ENCODE data around the gene NDUFB7. TPM values are rescaled to one million over a fixed set of nuclear protein-coding genes. Genes with fewer than 3 reads are reported as not detected.

NDUFB7 gene
- total RNA-seq, 4 donors from 2014 or later: 119 to 543 (median 221) TPM

DNA sequence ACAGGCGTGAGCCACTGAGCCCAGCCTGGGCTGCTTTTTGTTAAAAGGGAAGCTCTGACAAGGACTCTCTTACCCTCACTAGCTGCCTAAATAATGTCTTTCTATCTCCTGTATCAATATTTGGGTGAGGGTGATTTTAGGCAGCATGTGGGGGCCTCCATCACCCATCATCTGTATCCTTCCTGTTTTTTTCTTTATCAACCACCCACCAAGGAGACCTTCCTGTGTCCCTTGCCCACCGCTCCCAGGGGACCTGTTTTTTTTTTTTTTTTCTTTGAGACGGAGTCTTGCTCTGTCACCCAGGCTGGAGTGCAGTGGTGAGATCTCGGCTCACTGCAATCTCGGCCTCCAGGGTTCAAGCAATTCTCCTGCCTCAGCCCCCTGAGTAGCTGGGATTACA is 5.4 kb upstream of the NDUFB7 start:
- intact Hi-C loops (cut with DNase I; ENCODE audit: low total_unique reads): no loop called here

DNA sequence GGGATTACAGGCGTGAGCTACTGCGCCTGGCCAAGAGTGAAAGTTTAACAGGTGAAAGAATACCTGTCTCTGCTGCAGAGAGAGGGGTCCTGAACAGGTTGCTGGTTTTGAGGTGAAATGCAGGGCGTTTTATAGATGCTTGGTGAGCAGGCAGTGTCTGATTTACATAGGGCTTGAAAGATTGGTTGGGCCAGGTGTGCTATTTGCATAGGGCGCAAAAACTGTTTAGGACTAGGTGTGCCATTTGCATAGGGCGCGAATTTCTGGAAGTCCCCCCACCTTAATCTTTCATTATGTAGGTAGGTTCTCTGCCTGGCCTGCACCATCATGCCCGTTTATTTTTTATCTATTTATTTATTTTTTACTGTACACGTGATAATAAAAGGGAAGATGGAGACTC is 4.5 kb upstream of the NDUFB7 start:
- Histone ChIP-seq H3K9me3 (no peaks in the 10 kb centered on the region), H3K27ac (no peak overlapping the region), H3K4me1 (peaks cover 0 to under 1% of the 10 kb centered on the region in 2 donors), H3K27me3 (no peaks in the 10 kb centered on the region), H3K4me3 (no peak overlapping the region), H3K36me3 (no peaks in the 10 kb centered on the region)
- DNase-seq: no peak
- no peak for TF ChIP-seq POLR2A (IDR thresholded peaks at IDR 0.05)
- TF ChIP-seq, protein P1, sequence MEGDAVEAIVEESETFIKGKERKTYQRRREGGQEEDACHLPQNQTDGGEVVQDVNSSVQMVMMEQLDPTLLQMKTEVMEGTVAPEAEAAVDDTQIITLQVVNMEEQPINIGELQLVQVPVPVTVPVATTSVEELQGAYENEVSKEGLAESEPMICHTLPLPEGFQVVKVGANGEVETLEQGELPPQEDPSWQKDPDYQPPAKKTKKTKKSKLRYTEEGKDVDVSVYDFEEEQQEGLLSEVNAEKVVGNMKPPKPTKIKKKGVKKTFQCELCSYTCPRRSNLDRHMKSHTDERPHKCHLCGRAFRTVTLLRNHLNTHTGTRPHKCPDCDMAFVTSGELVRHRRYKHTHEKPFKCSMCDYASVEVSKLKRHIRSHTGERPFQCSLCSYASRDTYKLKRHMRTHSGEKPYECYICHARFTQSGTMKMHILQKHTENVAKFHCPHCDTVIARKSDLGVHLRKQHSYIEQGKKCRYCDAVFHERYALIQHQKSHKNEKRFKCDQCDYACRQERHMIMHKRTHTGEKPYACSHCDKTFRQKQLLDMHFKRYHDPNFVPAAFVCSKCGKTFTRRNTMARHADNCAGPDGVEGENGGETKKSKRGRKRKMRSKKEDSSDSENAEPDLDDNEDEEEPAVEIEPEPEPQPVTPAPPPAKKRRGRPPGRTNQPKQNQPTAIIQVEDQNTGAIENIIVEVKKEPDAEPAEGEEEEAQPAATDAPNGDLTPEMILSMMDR (IDR thresholded peaks at IDR 0.05): no peak
- intact Hi-C loops (cut with DNase I; ENCODE audit: low total_unique reads): no loop called here

More for the DNA sequence above, 5.4 kb upstream of the NDUFB7 start:
- no peak overlapping the region for H3K4me3 ChIP-seq
- TF ChIP-seq, protein P1 (IDR thresholded peaks at IDR 0.05): no peak
- TF ChIP-seq POLR2A (IDR thresholded peaks at IDR 0.05): no peak
- H3K27me3 ChIP-seq: no peaks in the 10 kb centered on the region
- H3K9me3 ChIP-seq: no peaks in the 10 kb centered on the region
- no peaks in the 10 kb centered on the region for H3K4me1 ChIP-seq
- H3K27ac ChIP-seq: no peak overlapping the region
- H3K36me3 ChIP-seq: no peaks in the 10 kb centered on the region
- DNase-seq: no peak

DNA sequence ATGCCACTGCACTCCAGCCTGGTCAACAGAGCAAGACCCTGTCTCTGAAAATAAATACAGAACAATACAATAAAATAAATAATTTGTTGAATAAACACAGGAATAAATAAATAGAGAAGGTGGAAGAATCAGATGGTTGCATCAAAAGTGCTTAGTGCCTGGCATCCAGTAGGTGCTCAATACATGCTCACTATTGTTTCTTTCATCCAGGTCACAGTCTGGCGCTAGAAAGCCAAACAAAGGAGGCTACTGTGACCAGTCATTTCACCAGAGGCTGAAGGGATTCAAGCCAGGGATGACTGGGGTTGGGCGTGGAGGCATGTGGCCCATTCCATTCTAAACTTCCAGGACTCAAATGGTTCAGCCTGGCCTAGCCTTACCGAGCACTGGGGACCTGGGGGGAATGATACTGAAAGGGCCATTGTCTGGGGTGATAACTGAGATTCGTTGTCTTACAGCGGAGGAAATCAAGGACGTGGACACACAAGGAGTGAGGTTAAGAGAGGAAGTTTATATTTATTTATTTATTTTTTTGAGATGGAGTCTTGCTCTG is 3.6 kb upstream of the NDUFB7 start:
- Histone ChIP-seq H3K4me3 (no peak overlapping the region), H3K27ac (no peak overlapping the region), H3K36me3 (no peaks in the 10 kb centered on the region), H3K27me3 (no peaks in the 10 kb centered on the region), H3K9me3 (no peaks in the 10 kb centered on the region), H3K4me1 (peaks cover 6 to 9% of the 10 kb centered on the region in 2 donors)
- DNase-seq: no peak
- intact Hi-C loops (cut with DNase I; ENCODE audit: low total_unique reads): no loop called here
- no peak for TF ChIP-seq POLR2A (IDR thresholded peaks at IDR 0.05)
- TF ChIP-seq, protein P1 (IDR thresholded peaks at IDR 0.05): no peak

DNA sequence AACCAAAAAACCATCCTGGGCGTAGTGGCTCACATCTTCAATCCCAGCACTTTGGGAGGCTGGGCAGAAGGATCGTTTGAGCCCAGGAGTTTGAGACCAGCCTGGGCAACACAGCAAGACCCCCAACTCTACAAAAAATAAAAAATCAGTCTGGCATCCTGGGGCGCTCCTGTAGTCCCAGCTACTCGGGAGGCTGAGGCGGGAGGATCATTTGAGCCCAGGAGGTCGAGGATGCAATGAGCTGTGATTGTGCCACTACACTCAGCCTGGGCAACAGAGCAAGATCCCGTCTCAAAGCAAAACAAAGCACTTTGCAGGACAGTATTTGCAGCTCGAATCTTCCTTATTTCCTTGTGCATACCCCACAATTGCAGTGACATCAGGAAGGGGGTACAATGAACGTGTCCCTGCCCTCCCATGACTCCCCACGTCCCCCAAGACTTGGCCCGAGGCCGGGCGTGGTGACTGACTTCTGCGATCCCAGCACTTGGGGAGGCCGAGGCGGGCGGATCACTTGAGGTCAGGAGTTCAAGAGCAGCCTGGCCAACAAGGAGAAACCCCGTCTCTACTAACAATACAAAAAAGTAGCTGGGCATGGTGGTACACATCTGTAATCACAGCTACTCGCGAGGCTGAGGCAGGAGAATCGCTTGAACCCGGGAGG is 870 bp downstream of the NDUFB7 start:
- Histone ChIP-seq H3K27ac (peak overlapping the region; percentile 63 to 73), H3K27me3 (no peaks in the 10 kb centered on the region), H3K4me3 (peak overlapping the region; percentile 72 to 92), H3K9me3 (no peaks in the 10 kb centered on the region), H3K4me1 (peaks cover 6 to 11% of the 10 kb centered on the region in 2 donors), H3K36me3 (no peaks in the 10 kb centered on the region)
- intact Hi-C loops (cut with DNase I; ENCODE audit: low total_unique reads): no loop called here
- TF ChIP-seq POLR2A (IDR thresholded peaks at IDR 0.05): no peak
- TF ChIP-seq, protein P1 (IDR thresholded peaks at IDR 0.05): no peak
- DNase-seq: peak in 1 of 2 donors; percentile 19

DNA sequence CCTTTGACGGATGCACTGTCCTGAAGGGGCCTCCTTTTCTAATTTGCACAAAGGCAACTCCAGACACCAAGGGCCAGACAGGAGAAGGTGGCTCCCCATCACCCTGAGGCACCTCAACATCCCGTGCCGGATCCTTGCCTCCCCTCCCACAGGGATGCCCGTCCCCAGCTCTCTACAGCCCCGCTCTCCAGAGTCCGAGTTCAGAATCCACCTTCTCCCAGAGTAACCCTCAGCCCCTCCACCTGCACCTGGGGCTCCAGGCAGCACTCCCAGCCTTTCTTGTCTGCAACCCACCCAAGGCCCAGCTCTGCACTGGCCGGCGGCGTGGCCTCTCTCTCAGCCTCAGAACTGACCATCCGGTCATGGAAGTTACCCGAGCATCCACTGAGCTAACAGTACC is 4.8 kb downstream of the NDUFB7 start:
- no peaks in the 10 kb centered on the region for H3K27me3 ChIP-seq
- H3K36me3 ChIP-seq: no peaks in the 10 kb centered on the region
- no peaks in the 10 kb centered on the region for H3K9me3 ChIP-seq
- intact Hi-C loops (cut with DNase I; ENCODE audit: low total_unique reads): no loop called here
- H3K4me3 ChIP-seq: no peak overlapping the region
- no peak for TF ChIP-seq POLR2A (IDR thresholded peaks at IDR 0.05)
- TF ChIP-seq, protein P1 (IDR thresholded peaks at IDR 0.05): no peak
- H3K4me1 ChIP-seq: peaks cover 6 to 11% of the 10 kb centered on the region in 2 donors
- no peak for DNase-seq
- H3K27ac ChIP-seq: no peak overlapping the region
